Measurements from ENCODE around the gene XRCC1. TPM values are rescaled to one million over a fixed set of nuclear protein-coding genes. Genes with fewer than 3 reads are reported as not detected.

The XRCC1 gene
- total RNA-seq, 1 experiment from 2014 or later, result 23.4 TPM

DNA sequence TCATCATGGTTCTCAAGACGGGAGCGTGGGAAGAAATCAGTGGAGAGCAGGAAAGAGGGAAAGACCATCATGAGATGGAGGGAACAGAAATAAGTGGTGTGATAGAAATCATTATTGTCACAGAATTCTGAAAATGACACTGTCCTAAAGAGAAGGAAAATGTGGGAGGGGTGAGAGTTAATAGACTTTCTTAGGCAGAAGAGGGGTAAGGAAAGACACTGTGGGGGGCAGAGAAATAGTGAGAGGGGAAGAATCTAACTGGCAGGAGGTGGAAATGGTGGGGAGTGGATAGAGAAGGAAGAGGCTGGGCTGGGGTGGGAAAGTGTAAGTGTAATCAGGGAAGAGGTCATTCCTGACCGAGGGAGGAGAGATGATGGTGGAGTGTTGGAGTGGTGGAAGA is 3.5 kb upstream of the XRCC1 start:
- Histone ChIP-seq H3K27ac (ENCODE audit: low read length) (no peak overlapping the region), H2AFZ (ENCODE audit: low read length) (no peak overlapping the region), H3F3A (ENCODE audit: low read length, unreplicated experiment) (no peaks in the 10 kb centered on the region), H3K9me2 (replicated peaks; ENCODE audit: low read length) (no peaks in the 10 kb centered on the region), H3K79me2 (ENCODE audit: low read length) (peaks cover 11% of the 10 kb centered on the region), H3K9me3 (ENCODE audit: low read length) (no peaks in the 10 kb centered on the region), H3K9ac (ENCODE audit: low read length) (no peak overlapping the region), H3K4me2 (ENCODE audit: low read length) (no peak overlapping the region), H4K20me1 (ENCODE audit: low read length) (no peaks in the 10 kb centered on the region), H3K4me3 (ENCODE audit: low read length) (no peak overlapping the region), H3K27me3 (ENCODE audit: low read length) (no peaks in the 10 kb centered on the region), H3K4me1 (ENCODE audit: insufficient read depth, low read length) (peaks cover 9% of the 10 kb centered on the region), H3K36me3 (ENCODE audit: low read depth, low read length) (no peaks in the 10 kb centered on the region)
- ChIA-PET CTCF (no interaction called here), POLR2A (ENCODE audit: unreplicated experiment) (no interaction called here)
- intact Hi-C loops (cut with micrococcal nuclease), result no loop called here
- DNase-seq (no peak), ATAC-seq (no peak)
- no peak for TF ChIP-seq EZH2phosphoT487 (IDR thresholded peaks at IDR 0.05; ENCODE audit: borderline replicate concordance, low read length)
- TF ChIP-seq, protein P1, sequence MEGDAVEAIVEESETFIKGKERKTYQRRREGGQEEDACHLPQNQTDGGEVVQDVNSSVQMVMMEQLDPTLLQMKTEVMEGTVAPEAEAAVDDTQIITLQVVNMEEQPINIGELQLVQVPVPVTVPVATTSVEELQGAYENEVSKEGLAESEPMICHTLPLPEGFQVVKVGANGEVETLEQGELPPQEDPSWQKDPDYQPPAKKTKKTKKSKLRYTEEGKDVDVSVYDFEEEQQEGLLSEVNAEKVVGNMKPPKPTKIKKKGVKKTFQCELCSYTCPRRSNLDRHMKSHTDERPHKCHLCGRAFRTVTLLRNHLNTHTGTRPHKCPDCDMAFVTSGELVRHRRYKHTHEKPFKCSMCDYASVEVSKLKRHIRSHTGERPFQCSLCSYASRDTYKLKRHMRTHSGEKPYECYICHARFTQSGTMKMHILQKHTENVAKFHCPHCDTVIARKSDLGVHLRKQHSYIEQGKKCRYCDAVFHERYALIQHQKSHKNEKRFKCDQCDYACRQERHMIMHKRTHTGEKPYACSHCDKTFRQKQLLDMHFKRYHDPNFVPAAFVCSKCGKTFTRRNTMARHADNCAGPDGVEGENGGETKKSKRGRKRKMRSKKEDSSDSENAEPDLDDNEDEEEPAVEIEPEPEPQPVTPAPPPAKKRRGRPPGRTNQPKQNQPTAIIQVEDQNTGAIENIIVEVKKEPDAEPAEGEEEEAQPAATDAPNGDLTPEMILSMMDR (conservative IDR thresholded peaks at IDR 0.05; ENCODE audit: low read depth, low read length), result no peak
- TF ChIP-seq EZH2 (IDR thresholded peaks at IDR 0.05; ENCODE audit: low read length, unreplicated experiment), result no peak
- no TSS peak for BruUV-seq (replicated peaks)

DNA sequence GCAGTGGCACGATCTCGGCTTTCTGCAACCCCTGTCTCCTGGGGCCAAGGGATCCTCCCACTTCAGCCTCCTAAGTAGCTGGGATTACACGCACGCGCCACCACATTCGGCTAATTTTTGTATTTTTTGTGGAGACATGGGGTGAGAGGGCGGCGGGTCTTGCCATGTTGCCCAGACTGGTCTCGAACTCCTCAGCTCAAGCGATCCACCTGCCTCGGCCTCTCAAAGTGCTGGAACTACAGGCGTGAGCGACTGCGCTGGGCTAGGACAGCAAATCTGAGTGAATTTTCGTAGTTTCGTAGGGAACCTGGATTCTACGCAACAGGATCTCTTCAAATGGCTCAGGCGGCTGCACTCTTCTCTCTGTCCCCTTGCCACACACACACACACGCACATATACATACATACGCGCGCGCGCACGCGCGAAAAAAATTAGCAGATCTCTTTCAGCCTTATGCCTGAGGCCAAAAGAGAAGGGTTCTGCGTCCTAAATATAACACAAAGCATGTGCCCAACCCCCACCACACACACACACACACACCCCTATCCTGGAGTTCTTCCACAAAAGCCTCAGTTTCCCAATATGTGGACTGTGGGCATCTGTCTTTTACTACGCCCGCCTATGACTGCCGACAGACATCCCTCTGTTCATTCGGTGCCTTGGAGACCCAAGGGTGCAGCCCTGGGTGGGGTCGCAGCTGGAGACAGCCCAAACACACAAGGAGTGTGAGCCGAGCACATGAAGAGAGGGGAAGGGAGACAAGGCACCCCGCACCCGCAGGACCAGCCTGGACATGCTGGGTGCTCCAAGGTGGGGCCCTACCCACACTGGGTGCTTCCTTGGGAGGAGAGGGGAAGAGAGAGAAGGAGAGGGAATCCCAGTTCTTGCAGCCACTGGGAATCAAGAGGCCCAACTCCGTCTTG is 890 bp upstream of the XRCC1 start:
- H3K9ac ChIP-seq (ENCODE audit: low read length), result peak overlapping the region; percentile 49; the same call in 1 of the 2 replicates
- no peaks in the 10 kb centered on the region for H3F3A ChIP-seq (ENCODE audit: low read length, unreplicated experiment)
- DNase-seq, result no peak
- H3K9me2 ChIP-seq (replicated peaks; ENCODE audit: low read length), result no peaks in the 10 kb centered on the region
- intact Hi-C loops (cut with micrococcal nuclease), result loop anchor here (1.0 kb wide), 1 partner anchor 20 kb away; the partner anchor contains the start of genes IRGQ and ZNF576
- H3K79me2 ChIP-seq (ENCODE audit: low read length), result peaks cover 15% of the 10 kb centered on the region
- CTCF ChIA-PET, result no interaction called here
- ATAC-seq, result no peak
- TF ChIP-seq EZH2 (IDR thresholded peaks at IDR 0.05; ENCODE audit: low read length, unreplicated experiment), result no peak
- H4K20me1 ChIP-seq (ENCODE audit: low read length), result no peaks in the 10 kb centered on the region
- BruUV-seq (replicated peaks), result TSS peak; percentile 30
- H2AFZ ChIP-seq (ENCODE audit: low read length), result peak overlapping the region; percentile 77
- POLR2A ChIA-PET (ENCODE audit: unreplicated experiment), result interaction anchor here (0.6 kb wide), 1 partner anchor 92 kb away, joined by 3 read pairs; no protein-coding TSS in a partner anchor
- H3K27ac ChIP-seq (ENCODE audit: low read length), result no peak overlapping the region
- H3K27me3 ChIP-seq (ENCODE audit: low read length), result no peaks in the 10 kb centered on the region
- no peak overlapping the region for H3K4me3 ChIP-seq (ENCODE audit: low read length)
- peak overlapping the region; percentile 68; the same call in 1 of the 2 replicates for H3K4me2 ChIP-seq (ENCODE audit: low read length)
- H3K36me3 ChIP-seq (ENCODE audit: low read depth, low read length), result no peaks in the 10 kb centered on the region
- H3K4me1 ChIP-seq (ENCODE audit: insufficient read depth, low read length), result peaks cover 9% of the 10 kb centered on the region
- no peaks in the 10 kb centered on the region for H3K9me3 ChIP-seq (ENCODE audit: low read length)

DNA sequence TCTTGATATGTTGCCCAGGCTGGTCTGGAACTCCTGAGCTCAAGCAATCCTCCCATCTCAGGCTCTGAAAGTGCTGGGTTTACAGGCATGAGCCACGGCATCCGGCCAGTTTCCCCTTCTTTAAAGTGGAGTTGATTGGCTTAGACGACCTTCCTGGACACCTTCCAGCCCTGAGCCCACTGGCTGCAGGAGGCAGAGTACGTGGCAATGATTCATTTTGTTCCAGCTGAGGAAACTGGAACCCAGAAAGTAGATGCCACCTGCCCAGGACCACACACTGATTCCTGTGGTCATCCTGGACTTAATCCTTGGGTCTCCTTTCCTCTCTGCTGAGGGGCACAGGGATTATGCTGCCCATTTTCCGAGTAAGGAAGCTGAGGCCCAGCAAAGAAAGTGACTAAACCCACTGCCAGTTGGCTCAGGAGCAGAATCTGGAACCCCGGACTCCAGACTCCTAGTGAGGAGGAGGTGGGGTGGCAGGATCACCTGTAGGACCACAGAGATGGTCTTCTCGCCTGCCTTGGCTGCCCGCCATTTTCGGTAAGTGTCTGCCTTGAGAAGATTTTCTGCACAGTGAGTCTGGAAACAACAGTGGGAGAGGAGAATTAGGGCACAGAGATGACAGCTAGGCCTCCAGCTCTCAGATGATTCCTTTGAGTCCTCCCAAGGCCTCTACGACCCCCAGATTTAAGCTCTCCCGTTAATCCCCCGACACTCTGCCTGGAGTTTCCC is 737 bp downstream of the XRCC1 start:
- BruUV-seq (replicated peaks), result no TSS peak
- no peaks in the 10 kb centered on the region for H3K9me3 ChIP-seq (ENCODE audit: low read length)
- no peaks in the 10 kb centered on the region for H3K36me3 ChIP-seq (ENCODE audit: low read depth, low read length)
- no peaks in the 10 kb centered on the region for H3K9me2 ChIP-seq (replicated peaks; ENCODE audit: low read length)
- intact Hi-C loops (cut with micrococcal nuclease), result loop anchor here (1.0 kb wide), 1 partner anchor 22 kb away; the partner anchor contains the start of genes IRGQ and ZNF576
- ChIA-PET POLR2A (ENCODE audit: unreplicated experiment) (interaction anchor here (0.6 kb wide), 1 partner anchor 84 kb away, joined by 4 read pairs; no protein-coding TSS in a partner anchor), CTCF (interaction anchor here (0.6 kb wide), 1 partner anchor 183 kb away, joined by 10 read pairs; no protein-coding TSS in a partner anchor)
- H3K79me2 ChIP-seq (ENCODE audit: low read length), result peaks cover 19% of the 10 kb centered on the region
- H3K4me2 ChIP-seq (ENCODE audit: low read length), result peak overlapping the region; percentile 100
- H4K20me1 ChIP-seq (ENCODE audit: low read length), result no peaks in the 10 kb centered on the region
- peak overlapping the region; percentile 57; the same call in 1 of the 2 replicates for H3K27ac ChIP-seq (ENCODE audit: low read length)
- ATAC-seq, result no peak
- TF ChIP-seq, protein P1 (conservative IDR thresholded peaks at IDR 0.05; ENCODE audit: low read depth, low read length), result no peak
- TF ChIP-seq EZH2phosphoT487 (IDR thresholded peaks at IDR 0.05; ENCODE audit: borderline replicate concordance, low read length), result no peak
- no peak for TF ChIP-seq EZH2 (IDR thresholded peaks at IDR 0.05; ENCODE audit: low read length, unreplicated experiment)
- peak overlapping the region; percentile 99 for H3K9ac ChIP-seq (ENCODE audit: low read length)
- peaks cover 9% of the 10 kb centered on the region for H3K4me1 ChIP-seq (ENCODE audit: insufficient read depth, low read length)
- no peaks in the 10 kb centered on the region for H3K27me3 ChIP-seq (ENCODE audit: low read length)
- DNase-seq, result no peak
- H2AFZ ChIP-seq (ENCODE audit: low read length), result peak overlapping the region; percentile 100
- peak overlapping the region; percentile 100 for H3K4me3 ChIP-seq (ENCODE audit: low read length)
- H3F3A ChIP-seq (ENCODE audit: low read length, unreplicated experiment), result no peaks in the 10 kb centered on the region
